H9 (cell line): ENCODE data around the gene CAMTA1. TPM values are rescaled to one million over a fixed set of nuclear protein-coding genes. Genes with fewer than 3 reads are reported as not detected.

ENCODE experiments used
- DNase-seq: peaks from one replicate; pipeline ENCODE4 v3.0.0-alpha.2; 2017
- H2AFZ ChIP-seq: one replicate; pipeline ENCODE4 v1.6.1; 2013; ENCODE audit warnings: mild to moderate bottlenecking, low read length, control low read depth, moderate library complexity
- H2AK5ac ChIP-seq: 2 replicates; pipeline ENCODE4 v1.6.1; 2013; ENCODE audit warnings: low read length, control low read depth, mixed read lengths; ENCODE audit not compliant: insufficient read length
- H2BK120ac ChIP-seq: one replicate; pipeline ENCODE4 v1.6.1; 2013; ENCODE audit warnings: low read depth, mild to moderate bottlenecking, low read length, control low read depth, inconsistent platforms; ENCODE audit not compliant: poor library complexity, severe bottlenecking
- H2BK12ac ChIP-seq: 2 replicates; pipeline ENCODE4 v1.6.1; 2013; ENCODE audit warnings: low read length, control low read depth, mixed read lengths, low read depth; ENCODE audit not compliant: insufficient read length
- H2BK15ac ChIP-seq: 2 replicates; pipeline ENCODE4 v1.6.1; 2013; ENCODE audit warnings: low read depth, low read length, control low read depth
- H2BK20ac ChIP-seq: one replicate; pipeline ENCODE4 v1.6.1; 2013; ENCODE audit warnings: low read depth, mild to moderate bottlenecking, low read length, control low read depth, inconsistent platforms; ENCODE audit not compliant: poor library complexity, severe bottlenecking
- H2BK5ac ChIP-seq: 2 replicates; pipeline ENCODE4 v1.6.1; 2013; ENCODE audit warnings: low read length, control low read depth, mixed read lengths; ENCODE audit not compliant: insufficient read length
- H3K14ac ChIP-seq: 2 replicates; pipeline ENCODE4 v1.6.1; 2013; ENCODE audit warnings: low read length, control low read depth; ENCODE audit not compliant: insufficient read depth
- H3K18ac ChIP-seq: 2 replicates; pipeline ENCODE4 v1.6.1; 2013; ENCODE audit warnings: low read depth, mild to moderate bottlenecking, mixed read lengths, low read length, control low read depth; ENCODE audit not compliant: insufficient read length
- H3K23ac ChIP-seq: 2 replicates; pipeline ENCODE4 v1.6.1; 2013; ENCODE audit warnings: low read length, control low read depth, mixed read lengths, low read depth; ENCODE audit not compliant: insufficient read length
- H3K23me2 ChIP-seq: 2 replicates; pipeline ENCODE4 v1.6.1; 2013; ENCODE audit warnings: low read depth, mild to moderate bottlenecking, mixed read lengths, low read length, control low read depth; ENCODE audit not compliant: insufficient read length, poor library complexity, severe bottlenecking
- H3K27ac ChIP-seq: 2 replicates; pipeline ENCODE4 v1.5.1; 2013; ENCODE audit warnings: low read length, control low read depth, mixed read lengths, low read depth; ENCODE audit not compliant: insufficient read length
- H3K27me3 ChIP-seq: 2 replicates; pipeline ENCODE4 v1.6.1; 2013; ENCODE audit warnings: low read length, control low read depth, inconsistent platforms; ENCODE audit not compliant: insufficient read depth
- H3K4ac ChIP-seq: 2 replicates; pipeline ENCODE4 v1.6.1; 2013; ENCODE audit warnings: low read depth, mild to moderate bottlenecking, control low read depth, inconsistent platforms, low read length, moderate library complexity
- H3K4me1 ChIP-seq: 2 replicates; pipeline ENCODE4 v1.6.1; 2013; ENCODE audit warnings: low read length, control low read depth, inconsistent platforms; ENCODE audit not compliant: insufficient read depth
- H3K4me2 ChIP-seq: 2 replicates; pipeline ENCODE4 v1.6.1; 2013; ENCODE audit warnings: low read length, control low read depth, mixed read lengths; ENCODE audit not compliant: insufficient read length, insufficient read depth
- H3K56ac ChIP-seq: 2 replicates; pipeline ENCODE4 v1.6.1; 2013; ENCODE audit warnings: low read depth, mild to moderate bottlenecking, mixed read lengths, low read length, control low read depth; ENCODE audit not compliant: insufficient read length
- H3K79me1 ChIP-seq: 2 replicates; pipeline ENCODE4 v1.6.1; 2013; ENCODE audit warnings: low read depth, mild to moderate bottlenecking, moderate library complexity, low read length, control low read depth, inconsistent platforms; ENCODE audit not compliant: insufficient read depth, poor library complexity, severe bottlenecking
- H3K79me2 ChIP-seq: 2 replicates; pipeline ENCODE4 v1.6.1; 2013; ENCODE audit warnings: low read length, control low read depth, inconsistent platforms; ENCODE audit not compliant: insufficient read depth
- H3K9ac ChIP-seq: 2 replicates; pipeline ENCODE4 v1.6.1; 2013; ENCODE audit warnings: low read length, control low read depth, mixed read lengths; ENCODE audit not compliant: insufficient read length; ENCODE audit errors: extremely low read depth
- H3K9me3 ChIP-seq: one replicate; pipeline ENCODE4 v1.6.1; 2013; ENCODE audit warnings: low read depth, low read length, inconsistent platforms; ENCODE audit not compliant: control insufficient read depth
- H3T11ph ChIP-seq: one replicate; pipeline ENCODE4 v1.6.1; 2013; ENCODE audit warnings: mild to moderate bottlenecking, low read length, control low read depth, inconsistent platforms
- H4K20me1 ChIP-seq: one replicate; pipeline ENCODE4 v1.6.1; 2013; ENCODE audit not compliant: control insufficient read depth, insufficient read length, insufficient read depth
- H4K5ac ChIP-seq: 2 replicates; pipeline ENCODE4 v1.6.1; 2013; ENCODE audit warnings: low read depth, mild to moderate bottlenecking, mixed read lengths, low read length, control low read depth; ENCODE audit not compliant: insufficient read length
- H4K8ac ChIP-seq: replicated peaks from 2 replicates; pipeline ENCODE4 v1.6.1; 2013; ENCODE audit warnings: low read length, control low read depth, mixed read lengths, low read depth; ENCODE audit not compliant: insufficient read length
- H4K91ac ChIP-seq: 2 replicates; pipeline ENCODE4 v1.6.1; 2013; ENCODE audit warnings: low read depth, mild to moderate bottlenecking, moderate library complexity, mixed read lengths, low read length, control low read depth; ENCODE audit not compliant: insufficient read length
- H3K27ac Mint-ChIP-seq, 3 experiments: 2 replicates in 2 of 3; 3 replicates in 1 of 3; pipeline ENCODE4 v1.8.0; 2020 to 2021; ENCODE audit warnings: mixed read lengths in 3 of 3, mild to moderate bottlenecking in 1 of 3, moderate library complexity in 1 of 3
- H3K27me3 Mint-ChIP-seq: 2 replicates; pipeline ENCODE4 v1.8.0; 2021; ENCODE audit warnings: low read depth, mild to moderate bottlenecking, moderate library complexity, mixed read lengths
- H3K36me3 Mint-ChIP-seq, 3 experiments: 2 replicates in 2 of 3; 3 replicates in 1 of 3; pipeline ENCODE4 v1.8.0; 2020 to 2021; ENCODE audit warnings: low read depth in 3 of 3, mixed read lengths in 3 of 3; ENCODE audit not compliant: insufficient read depth in 1 of 3
- H3K4me1 Mint-ChIP-seq, 2 experiments: 2 replicates each; pipeline ENCODE4 v1.8.0; 2020; ENCODE audit warnings: mixed read lengths in 2 of 2
- H3K4me3 Mint-ChIP-seq, 2 experiments: 2 replicates in 1 of 2; 3 replicates in 1 of 2; pipeline ENCODE4 v1.8.0; 2020 to 2021; ENCODE audit warnings: mild to moderate bottlenecking in 2 of 2, mixed read lengths in 2 of 2, moderate library complexity in 1 of 2
- H3K9me3 Mint-ChIP-seq, 2 experiments: 2 replicates in 1 of 2; 3 replicates in 1 of 2; pipeline ENCODE4 v1.8.0; 2020; ENCODE audit warnings: mild to moderate bottlenecking in 2 of 2, mixed read lengths in 2 of 2, moderate library complexity in 1 of 2
- WGBS: extraction: QIAGEN DNeasy Blood & Tissue Kit; methylation state at CpG from one replicate; pipeline ENCODE4 v1.1.7; 2013; ENCODE audit warnings: missing lambda C conversion rate, low lambda C conversion rate, mixed read lengths; ENCODE audit not compliant: insufficient read length; ENCODE audit errors: extremely low coverage; 5-methylcytosine and 5-hydroxymethylcytosine counted together
- total RNA-seq: library from RNA; stranded (reverse); gene quantifications from 2 replicates; pipeline ENCODE4 v1.2.1, GENCODE V29; 2021
- TF ChIP-seq, protein P1 (sequence below): fragments of 200-600 bp; sonication (generic); conservative IDR thresholded peaks from 3 replicates; pipeline ENCODE4 v1.8.0; 2021; ENCODE audit warnings: antibody characterized with exemption, mild to moderate bottlenecking

Gene CAMTA1
- total RNA-seq, 1 experiment from 2014 or later = 115 TPM

DNA sequence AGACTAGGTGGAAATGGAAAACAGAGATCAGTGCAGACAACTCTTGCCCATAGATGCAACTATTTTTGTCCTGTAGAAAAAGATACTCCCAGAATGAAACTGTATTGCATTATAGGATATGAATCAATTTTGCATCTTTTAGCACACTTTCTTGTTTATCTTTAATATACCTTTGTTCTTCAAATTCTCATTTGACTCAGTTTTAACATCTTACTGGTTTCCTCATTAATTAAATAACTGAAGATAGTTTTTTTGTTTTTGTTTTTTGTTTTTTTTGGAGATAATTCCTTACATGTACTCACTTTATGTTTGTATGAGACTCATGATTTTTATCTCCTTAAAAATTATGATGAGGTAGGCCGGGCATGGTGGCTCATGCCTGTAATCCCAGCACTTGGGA lies 10.9 kb upstream of the CAMTA1 start:
- Histone ChIP-seq H3K14ac (no peak overlapping the region), H3K4me2 (no peak overlapping the region), H3K4ac (no peak overlapping the region), H2AK5ac (no peak overlapping the region), H4K20me1 (no peaks in the 10 kb centered on the region), H4K8ac (no peak overlapping the region), H2BK15ac (no peak overlapping the region), H4K91ac (no peak overlapping the region), H3K9me3 (no peaks in the 10 kb centered on the region), H3K27me3 (no peaks in the 10 kb centered on the region), H2BK120ac (no peak overlapping the region), H3T11ph (no peak overlapping the region), H3K4me1 (no peaks in the 10 kb centered on the region; the same call in 1 of the 2 replicates), H3K9ac (no peak overlapping the region), H2BK5ac (no peak overlapping the region), H2BK12ac (no peak overlapping the region), H3K79me1 (no peaks in the 10 kb centered on the region), H3K23me2 (no peaks in the 10 kb centered on the region), H2AFZ (no peak overlapping the region), H3K27ac (no peak overlapping the region), H4K5ac (no peak overlapping the region), H3K18ac (no peak overlapping the region), H2BK20ac (no peak overlapping the region), H3K23ac (no peak overlapping the region), H3K56ac (no peak overlapping the region), H3K79me2 (no peaks in the 10 kb centered on the region)
- Mint-ChIP-seq H3K9me3 (peaks cover 7 to 15% of the 10 kb centered on the region in 2 experiments; a peak in 4 of 5 replicates), H3K36me3 (peaks cover 0 to 5% (median 2%) of the 10 kb centered on the region in 3 experiments; a peak in 2 of 7 replicates), H3K27ac (no peak overlapping the region), H3K4me1 (peaks cover 23 to 24% of the 10 kb centered on the region in 2 experiments), H3K4me3 (no peak overlapping the region), H3K27me3 (peaks cover 4% of the 10 kb centered on the region)
- DNase-seq = no peak
- TF ChIP-seq, protein P1, sequence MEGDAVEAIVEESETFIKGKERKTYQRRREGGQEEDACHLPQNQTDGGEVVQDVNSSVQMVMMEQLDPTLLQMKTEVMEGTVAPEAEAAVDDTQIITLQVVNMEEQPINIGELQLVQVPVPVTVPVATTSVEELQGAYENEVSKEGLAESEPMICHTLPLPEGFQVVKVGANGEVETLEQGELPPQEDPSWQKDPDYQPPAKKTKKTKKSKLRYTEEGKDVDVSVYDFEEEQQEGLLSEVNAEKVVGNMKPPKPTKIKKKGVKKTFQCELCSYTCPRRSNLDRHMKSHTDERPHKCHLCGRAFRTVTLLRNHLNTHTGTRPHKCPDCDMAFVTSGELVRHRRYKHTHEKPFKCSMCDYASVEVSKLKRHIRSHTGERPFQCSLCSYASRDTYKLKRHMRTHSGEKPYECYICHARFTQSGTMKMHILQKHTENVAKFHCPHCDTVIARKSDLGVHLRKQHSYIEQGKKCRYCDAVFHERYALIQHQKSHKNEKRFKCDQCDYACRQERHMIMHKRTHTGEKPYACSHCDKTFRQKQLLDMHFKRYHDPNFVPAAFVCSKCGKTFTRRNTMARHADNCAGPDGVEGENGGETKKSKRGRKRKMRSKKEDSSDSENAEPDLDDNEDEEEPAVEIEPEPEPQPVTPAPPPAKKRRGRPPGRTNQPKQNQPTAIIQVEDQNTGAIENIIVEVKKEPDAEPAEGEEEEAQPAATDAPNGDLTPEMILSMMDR = no peak
- no CpG with 5 or more reads among the region's 1 CpG for WGBS
